ENCODE measurements around the gene AGMAT.

GRCh38 chr1:15550573-15550972, 34.3 kb downstream of the AGMAT start:
- TF ChIP-seq TCF12 (IDR thresholded peaks at IDR 0.05; ENCODE audit: low read depth) (no peak), CREB1 (IDR thresholded peaks at IDR 0.05; ENCODE audit: low read depth) (no peak), ZBTB7A (IDR thresholded peaks at IDR 0.05; ENCODE audit: low read depth) (no peak), RAD21 (IDR thresholded peaks at IDR 0.05; ENCODE audit: low read depth) (no peak), TAF1 (IDR thresholded peaks at IDR 0.05; ENCODE audit: low read depth) (no peak), EP300 (IDR thresholded peaks at IDR 0.05; ENCODE audit: borderline replicate concordance) (no peak)
- TF ChIP-seq, protein P1, sequence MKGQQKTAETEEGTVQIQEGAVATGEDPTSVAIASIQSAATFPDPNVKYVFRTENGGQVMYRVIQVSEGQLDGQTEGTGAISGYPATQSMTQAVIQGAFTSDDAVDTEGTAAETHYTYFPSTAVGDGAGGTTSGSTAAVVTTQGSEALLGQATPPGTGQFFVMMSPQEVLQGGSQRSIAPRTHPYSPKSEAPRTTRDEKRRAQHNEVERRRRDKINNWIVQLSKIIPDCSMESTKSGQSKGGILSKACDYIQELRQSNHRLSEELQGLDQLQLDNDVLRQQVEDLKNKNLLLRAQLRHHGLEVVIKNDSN (IDR thresholded peaks at IDR 0.05), result no peak

Data from Ishikawa (cell line).